Neural progenitor cell (in vitro differentiated cells): ENCODE data around the gene ABCA7. TPM values are rescaled to one million over a fixed set of nuclear protein-coding genes. Genes with fewer than 3 reads are reported as not detected.

Experiments
- DNase-seq: peaks from one replicate; pipeline ENCODE4 v3.0.0-alpha.2; 2016; ENCODE audit warnings: low spot score
- H2AFZ ChIP-seq: fragments of 200-600 bp; sonication (generic); replicated peaks from 2 replicates; pipeline ENCODE4 v1.6.1; 2016; ENCODE audit warnings: antibody characterized with exemption
- H3F3A ChIP-seq: fragments of 200-600 bp; sonication (generic); 2 replicates; pipeline ENCODE4 v1.6.1; 2016; ENCODE audit warnings: antibody characterized with exemption, low read depth
- H3K27ac ChIP-seq: fragments of 200-600 bp; sonication (generic); 2 replicates; pipeline ENCODE4 v1.5.1; 2016; ENCODE audit warnings: mild to moderate bottlenecking
- H3K27me3 ChIP-seq: fragments of 200-600 bp; sonication (generic); 2 replicates; pipeline ENCODE4 v1.6.1; 2016; ENCODE audit warnings: mild to moderate bottlenecking, moderate library complexity
- H3K36me3 ChIP-seq: fragments of 200-600 bp; sonication (generic); 2 replicates; pipeline ENCODE4 v1.5.1; 2016
- H3K4me1 ChIP-seq: fragments of 200-600 bp; sonication (generic); 2 replicates; pipeline ENCODE4 v1.6.1; 2016; ENCODE audit warnings: mixed run types
- H3K4me2 ChIP-seq: fragments of 200-600 bp; sonication (generic); 2 replicates; pipeline ENCODE4 v1.6.1; 2016
- H3K4me3 ChIP-seq: fragments of 200-600 bp; sonication (generic); 2 replicates; pipeline ENCODE4 v1.5.1; 2016
- H3K79me2 ChIP-seq: fragments of 200-600 bp; sonication (generic); 2 replicates; pipeline ENCODE4 v1.6.1; 2016; ENCODE audit warnings: low read depth
- H3K9ac ChIP-seq: fragments of 200-600 bp; sonication (generic); 2 replicates; pipeline ENCODE4 v1.6.1; 2016
- H3K9me3 ChIP-seq: fragments of 200-600 bp; sonication (generic); 2 replicates; pipeline ENCODE4 v1.5.1; 2016; ENCODE audit warnings: low read depth
- H4K20me1 ChIP-seq: fragments of 200-600 bp; sonication (generic); 2 replicates; pipeline ENCODE4 v1.6.1; 2016; ENCODE audit warnings: low read depth
- H3K27ac Mint-ChIP-seq: 3 replicates; pipeline ENCODE4 v1.8.0; 2021; ENCODE audit warnings: mixed read lengths
- H3K27me3 Mint-ChIP-seq: 2 replicates; pipeline ENCODE4 v1.8.0; 2022; ENCODE audit warnings: low read depth, mild to moderate bottlenecking, inconsistent platforms, moderate library complexity, mixed read lengths; ENCODE audit not compliant: insufficient read depth
- H3K36me3 Mint-ChIP-seq: 3 replicates; pipeline ENCODE4 v1.8.0; 2021; ENCODE audit warnings: mixed read lengths
- H3K4me1 Mint-ChIP-seq: 3 replicates; pipeline ENCODE4 v1.8.0; 2021; ENCODE audit warnings: mixed read lengths
- H3K4me3 Mint-ChIP-seq: 3 replicates; pipeline ENCODE4 v1.8.0; 2021; ENCODE audit warnings: mild to moderate bottlenecking, moderate library complexity, mixed read lengths
- H3K9me3 Mint-ChIP-seq: 3 replicates; pipeline ENCODE4 v1.8.0; 2020; ENCODE audit warnings: mixed read lengths
- CTCF ChIP-seq: fragments of 200-600 bp; sonication (generic); IDR thresholded peaks from 2 replicates; pipeline ENCODE4 v1.5.1; 2017; ENCODE audit warnings: antibody characterized with exemption, mild to moderate bottlenecking
- EZH2 ChIP-seq: fragments of 200-600 bp; sonication (generic); IDR thresholded peaks from 2 replicates; pipeline ENCODE4 v1.6.1; 2017; ENCODE audit warnings: antibody characterized with exemption, mild to moderate bottlenecking, moderate library complexity
- EZH2phosphoT487 ChIP-seq: fragments of 200-600 bp; sonication (generic); IDR thresholded peaks from 2 replicates; pipeline ENCODE4 v1.6.1; 2017; ENCODE audit warnings: antibody characterized with exemption
- total RNA-seq: library from RNA; depleted of rRNA; stranded (reverse); fragments of >200 nt; gene quantifications from 2 replicates; pipeline ENCODE4 v1.2.3, GENCODE V29; 2015; ENCODE audit warnings: low replicate concordance

The ABCA7 gene
- total RNA-seq, 1 donor from 2014 or later, result 1.4 TPM

GRCh38 chr19:1063030-1063908 is 23.4 kb downstream of the ABCA7 start:
- Histone ChIP-seq H2AFZ (no peak overlapping the region), H3K9ac (no peak overlapping the region), H3K4me1 (peaks cover 12% of the 10 kb centered on the region), H3K27me3 (peaks cover 50% of the 10 kb centered on the region), H3K9me3 (peaks cover under 1% of the 10 kb centered on the region), H3K79me2 (no peaks in the 10 kb centered on the region), H3K4me3 (no peak overlapping the region), H4K20me1 (peaks cover 16% of the 10 kb centered on the region), H3K27ac (no peak overlapping the region), H3K4me2 (no peak overlapping the region), H3F3A (peaks cover 19% of the 10 kb centered on the region), H3K36me3 (no peaks in the 10 kb centered on the region)
- peaks cover 20% of the 10 kb centered on the region for H3K27me3 Mint-ChIP-seq
- H3K27ac Mint-ChIP-seq, result no peak overlapping the region
- H3K4me3 Mint-ChIP-seq, result no peak overlapping the region
- H3K4me1 Mint-ChIP-seq, result peaks cover 7% of the 10 kb centered on the region
- no peak for DNase-seq
- no peaks in the 10 kb centered on the region for H3K9me3 Mint-ChIP-seq
- no peaks in the 10 kb centered on the region for H3K36me3 Mint-ChIP-seq
- TF ChIP-seq EZH2 (no peak), EZH2phosphoT487 (no peak), CTCF (no peak)

DNA sequence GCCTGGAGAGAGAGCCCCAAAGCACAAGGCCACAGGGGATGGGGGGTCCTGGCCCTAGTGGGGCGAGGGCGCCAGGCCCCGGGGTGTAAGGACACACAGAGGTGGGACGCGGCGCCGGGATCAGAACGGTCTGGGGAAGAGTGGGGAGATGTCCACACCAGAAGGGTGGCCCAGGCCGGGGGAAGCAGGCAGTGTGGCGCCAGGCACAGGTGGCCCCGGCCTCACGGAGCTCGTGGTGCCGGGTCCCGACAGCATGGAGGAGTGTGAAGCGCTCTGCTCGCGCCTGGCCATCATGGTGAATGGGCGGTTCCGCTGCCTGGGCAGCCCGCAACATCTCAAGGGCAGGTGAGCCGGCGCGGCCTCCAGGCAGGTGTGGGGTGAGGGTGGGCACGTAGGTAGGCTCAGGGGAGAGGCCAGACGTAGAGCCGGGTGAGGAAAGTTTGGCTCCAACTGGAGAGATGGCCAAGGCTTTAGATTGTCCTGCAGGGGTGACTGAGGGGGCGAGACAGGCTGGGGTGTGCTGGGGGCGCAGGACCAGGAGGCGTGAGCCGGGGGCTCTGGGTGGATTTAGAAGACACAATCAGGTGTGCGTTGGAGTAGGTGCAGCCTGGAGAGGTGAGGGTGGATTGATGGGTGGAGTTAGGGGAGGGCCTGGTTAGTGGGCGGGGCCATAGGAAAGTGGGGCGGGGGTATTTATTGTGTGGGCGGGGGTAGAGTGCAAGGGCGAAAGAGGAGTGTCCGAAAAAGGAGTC is 24.2 kb downstream of the ABCA7 start:
- H3K27ac ChIP-seq, result no peak overlapping the region
- H3K4me2 ChIP-seq, result no peak overlapping the region
- no peaks in the 10 kb centered on the region for H3K79me2 ChIP-seq
- TF ChIP-seq CTCF, result no peak
- TF ChIP-seq EZH2, result no peak
- peak; percentile 17 for TF ChIP-seq EZH2phosphoT487
- Mint-ChIP-seq H3K27me3 (peaks cover 26% of the 10 kb centered on the region), H3K4me3 (peak overlapping the region; percentile 33), H3K36me3 (no peaks in the 10 kb centered on the region), H3K27ac (no peak overlapping the region), H3K9me3 (no peaks in the 10 kb centered on the region), H3K4me1 (peaks cover 9% of the 10 kb centered on the region)
- H3K36me3 ChIP-seq, result no peaks in the 10 kb centered on the region
- no peak overlapping the region for H3K9ac ChIP-seq
- no peak overlapping the region for H3K4me3 ChIP-seq
- H3F3A ChIP-seq, result peaks cover 19% of the 10 kb centered on the region
- H3K4me1 ChIP-seq, result peaks cover 12% of the 10 kb centered on the region
- no peaks in the 10 kb centered on the region for H3K9me3 ChIP-seq
- H2AFZ ChIP-seq, result no peak overlapping the region
- peaks cover 58% of the 10 kb centered on the region for H3K27me3 ChIP-seq
- no peak for DNase-seq
- H4K20me1 ChIP-seq, result peaks cover 16% of the 10 kb centered on the region

- Histone ChIP-seq H3K27ac (no peak overlapping the region), H3K9ac (no peak overlapping the region), H3K4me3 (no peak overlapping the region), H4K20me1 (peaks cover 16% of the 10 kb centered on the region), H3F3A (peaks cover 20% of the 10 kb centered on the region), H2AFZ (no peak overlapping the region), H3K4me1 (peaks cover 12% of the 10 kb centered on the region), H3K9me3 (no peaks in the 10 kb centered on the region), H3K79me2 (no peaks in the 10 kb centered on the region), H3K4me2 (peak overlapping the region; percentile 19), H3K36me3 (no peaks in the 10 kb centered on the region), H3K27me3 (peaks cover 67% of the 10 kb centered on the region)
- H3K36me3 Mint-ChIP-seq, result no peaks in the 10 kb centered on the region
- no peak for TF ChIP-seq EZH2phosphoT487
- peak; percentile 79 for TF ChIP-seq CTCF
- peak; percentile 50 for TF ChIP-seq EZH2
- peaks cover 9% of the 10 kb centered on the region for H3K4me1 Mint-ChIP-seq
- H3K27me3 Mint-ChIP-seq, result peaks cover 28% of the 10 kb centered on the region
- peak; percentile 87 for DNase-seq
- no peak overlapping the region for H3K27ac Mint-ChIP-seq
- H3K4me3 Mint-ChIP-seq, result peak overlapping the region; percentile 38
- H3K9me3 Mint-ChIP-seq, result no peaks in the 10 kb centered on the region
Measured at GRCh38 chr19:1064661-1065605, 25.0 kb downstream of the ABCA7 start.
